HEK293T (cell line): Measurements from ENCODE around the gene CYP24A1.

Experiments
- ARNT ChIP-seq: fragments of 450-650 bp; IDR thresholded peaks from 2 replicates; pipeline ENCODE4 v1.6.1; 2017; ENCODE audit warnings: mild to moderate bottlenecking
- FOXA1 ChIP-seq: fragments of 450-650 bp; IDR thresholded peaks from 2 replicates; pipeline ENCODE4 v1.6.1; 2016; ENCODE audit warnings: mild to moderate bottlenecking
- FOXK2 ChIP-seq: fragments of 450-650 bp; IDR thresholded peaks from 2 replicates; pipeline ENCODE4 v1.6.1; 2016; ENCODE audit warnings: mild to moderate bottlenecking
- FOXM1 ChIP-seq: fragments of 450-650 bp; IDR thresholded peaks from 2 replicates; pipeline ENCODE4 v1.6.1; 2017; ENCODE audit warnings: mild to moderate bottlenecking, borderline replicate concordance
- HDGF ChIP-seq: fragments of 450-650 bp; IDR thresholded peaks from 2 replicates; pipeline ENCODE4 v1.6.1; 2017; ENCODE audit warnings: antibody characterized with exemption, borderline replicate concordance

- TF ChIP-seq ARNT: no peak
- TF ChIP-seq HDGF: no peak
- TF ChIP-seq FOXA1: no peak
- no peak for TF ChIP-seq FOXM1
- no peak for TF ChIP-seq FOXK2
Measured at GRCh38 chr20:54166987-54167662, 6.7 kb downstream of the CYP24A1 start.
